Lung (tissue), 12 donors: ENCODE data around the gene RASSF5. TPM values are rescaled to one million over a fixed set of nuclear protein-coding genes. Genes with fewer than 3 reads are reported as not detected.

Source experiments
- ATAC-seq: fragments of 200-7000 bp; cut with Tn5 transposase; one replicate; pipeline ENCODE4 v1.9.1; 2020; ENCODE audit warnings: moderate number of reproducible peaks; ENCODE audit not compliant: insufficient read depth, low FRiP score
- DNase-seq, 3 donors: peaks; one replicate each; pipeline ENCODE4 v3.0.0-alpha.2; 2013 to 2017
- H3K27ac ChIP-seq, 2 donors: one replicate each; pipeline ENCODE4 v1.5.1; 2013; ENCODE audit warnings: mild to moderate bottlenecking in 2 of 2, moderate library complexity in 2 of 2, control low read depth in 1 of 2, inconsistent platforms in 1 of 2, low read depth in 1 of 2, low read length in 1 of 2
- H3K27me3 ChIP-seq, 3 donors: one replicate each; pipeline ENCODE4 v1.5.1; 2013; ENCODE audit warnings: low read length in 2 of 3; ENCODE audit not compliant: control insufficient read depth in 3 of 3, insufficient read depth in 3 of 3
- H3K36me3 ChIP-seq, 4 donors: one replicate each; pipeline ENCODE4 v1.5.1; 2013; ENCODE audit warnings: low read length in 4 of 4, mild to moderate bottlenecking in 1 of 4, moderate library complexity in 1 of 4; ENCODE audit not compliant: control insufficient read depth in 4 of 4, insufficient read depth in 4 of 4
- H3K4me1 ChIP-seq, 5 donors: one replicate each; pipeline ENCODE4 v1.5.1; 2013; ENCODE audit warnings: low read length in 5 of 5, mild to moderate bottlenecking in 2 of 5, moderate library complexity in 1 of 5; ENCODE audit not compliant: control insufficient read depth in 5 of 5, insufficient read depth in 5 of 5
- H3K4me3 ChIP-seq: one replicate; pipeline ENCODE4 v1.5.1; 2013; ENCODE audit warnings: mild to moderate bottlenecking, control low read depth, moderate library complexity
- H3K9ac ChIP-seq, 2 donors: one replicate each; pipeline ENCODE4 v1.5.1; 2013; ENCODE audit warnings: low read length in 2 of 2, control low read depth in 1 of 2; ENCODE audit not compliant: insufficient read depth in 1 of 2
- H3K9me3 ChIP-seq, 4 donors: one replicate each; pipeline ENCODE4 v1.5.1; 2013; ENCODE audit warnings: low read length in 3 of 4, mild to moderate bottlenecking in 1 of 4, moderate library complexity in 1 of 4; ENCODE audit not compliant: control insufficient read depth in 4 of 4, insufficient read depth in 3 of 4
- CTCF ChIP-seq: IDR thresholded peaks from 2 replicates; pipeline ENCODE4 v1.5.1; 2012; ENCODE audit warnings: mild to moderate bottlenecking; ENCODE audit errors: control extremely low read depth, extremely low read depth
- WGBS, 2 donors: extraction: QIAGEN DNeasy Blood & Tissue Kit; methylation state at CpG; one replicate each; pipeline ENCODE4 v1.1.7; 2013; 5-methylcytosine and 5-hydroxymethylcytosine counted together
- polyA plus RNA-seq, 2 donors: library from polyadenylated mRNA; stranded (reverse); fragments of 200-250 nt; gene quantifications; one replicate each; pipeline ENCODE4 v1.2.1, GENCODE V29; 2013
- total RNA-seq, 2 donors: library from RNA; depleted of rRNA in 1 of 2; stranded (reverse); fragments of >200 nt in 1 of 2; gene quantifications; one replicate each; pipeline ENCODE4 v1.2.1, GENCODE V29; 2014 to 2021
- donor health status: control.
- donor health status: control.
- donor health status: Bipolar disorder and iron deficiency.
- donor health status: healthy.
- donor health status: DM: yes; HTN: yes; CAD: no.

Gene RASSF5
- total and polyA plus RNA-seq, 4 donors: 10.3 to 38.2 (median 30.7) TPM

- TF ChIP-seq CTCF: no peak
- no peaks in the 10 kb centered on the region for H3K9me3 ChIP-seq
- 74 to 77% methylated on average over 6 of the region's 6 CpGs for WGBS, 2 donors
- H3K36me3 ChIP-seq: no peaks in the 10 kb centered on the region
- DNase-seq (no peak), ATAC-seq (no peak)
- no peaks in the 10 kb centered on the region for H3K27me3 ChIP-seq
- peaks cover 0 to 10% (median 0%) of the 10 kb centered on the region in 5 donors for H3K4me1 ChIP-seq
- H3K27ac ChIP-seq: no peak overlapping the region
- no peak overlapping the region for H3K9ac ChIP-seq
- H3K4me3 ChIP-seq: no peak overlapping the region
Measured at GRCh38 chr1:206538086-206538770, 30.9 kb downstream of the RASSF5 start.

DNA sequence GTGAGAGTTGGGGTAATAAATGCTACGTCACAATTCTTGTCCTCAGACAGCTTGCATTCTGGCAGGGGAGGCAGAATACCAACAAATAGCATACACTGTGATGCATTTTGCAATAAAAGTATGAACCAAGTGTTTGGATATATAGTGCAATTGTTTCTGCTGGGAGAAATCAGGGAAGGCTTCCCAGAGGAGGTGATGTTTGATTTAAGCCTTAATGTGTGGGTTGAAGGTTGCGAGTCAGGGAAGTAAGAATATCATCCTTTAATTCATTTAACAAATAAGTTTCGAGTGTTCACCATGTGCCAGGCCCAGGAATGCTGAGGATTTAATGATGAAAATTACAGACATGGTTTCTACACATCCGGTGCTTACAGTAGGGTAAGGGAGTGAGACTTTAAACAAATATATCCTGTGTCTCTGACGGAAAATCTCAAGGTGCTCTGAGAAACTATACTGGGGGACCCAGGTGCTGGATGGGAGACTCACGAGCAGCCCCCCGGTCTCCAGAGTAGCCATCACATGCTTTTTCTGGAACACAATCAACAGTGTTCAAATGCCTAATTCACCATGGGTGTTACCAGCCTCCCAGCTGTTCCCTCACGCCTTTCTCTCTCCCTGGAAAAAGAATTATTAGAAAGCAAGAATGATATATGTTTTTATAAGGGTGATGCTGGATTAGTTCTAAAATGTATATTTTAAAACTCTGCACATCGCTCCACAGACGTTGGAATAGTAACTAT, 31.7 kb downstream of the RASSF5 start:
- Histone ChIP-seq H3K36me3 (no peaks in the 10 kb centered on the region), H3K4me1 (peaks cover 0 to 10% (median 0%) of the 10 kb centered on the region in 5 donors), H3K27me3 (no peaks in the 10 kb centered on the region), H3K4me3 (no peak overlapping the region), H3K9ac (no peak overlapping the region), H3K9me3 (no peaks in the 10 kb centered on the region), H3K27ac (peak overlapping the region in 1 of 2 donors; percentile 42)
- 85 to 88% methylated on average over 10 of the region's 10 CpGs for WGBS, 2 donors
- DNase-seq (no peak), ATAC-seq (no peak)
- TF ChIP-seq CTCF: no peak

- Histone ChIP-seq H3K36me3 (no peaks in the 10 kb centered on the region), H3K4me3 (no peak overlapping the region), H3K9me3 (no peaks in the 10 kb centered on the region), H3K4me1 (peaks cover 0 to 10% (median 0%) of the 10 kb centered on the region in 5 donors), H3K27ac (peak overlapping the region in 1 of 2 donors; percentile 79), H3K9ac (no peak overlapping the region), H3K27me3 (no peaks in the 10 kb centered on the region)
- ATAC-seq (peak; percentile 80), DNase-seq (peak; percentile 63 to 87 (median 65))
- TF ChIP-seq CTCF: no peak
- WGBS, 2 donors: 50 to 74% methylated on average over 8 of the region's 8 CpGs
Measured at GRCh38 chr1:206540044-206540780, 32.9 kb downstream of the RASSF5 start.
